OCI-LY7 (cell line): Measurements from ENCODE around the gene OPRM1. TPM values are rescaled to one million over a fixed set of nuclear protein-coding genes. Genes with fewer than 3 reads are reported as not detected.

ENCODE experiments used
- BruUV-seq: library from RNA; stranded (reverse); fragments of 400-500 nt; replicated peaks from 2 replicates; lab custom pipeline; 2021; lab: Mats Ljungman, UMichigan
- CTCF ChIA-PET: fragments of 300-600 bp; sonication (Branson Sonifier 250); formaldehyde crosslinking; loops from one replicate; lab custom pipeline; 2022; ENCODE audit warnings: antibody characterized with exemption; ENCODE audit not compliant: unreplicated experiment; lab: Charles Lee
- POLR2A ChIA-PET: fragments of 300-600 bp; sonication (Branson Sonifier 250); formaldehyde crosslinking; loops from one replicate; lab custom pipeline; 2022; ENCODE audit warnings: antibody characterized with exemption; lab: Charles Lee
- DNase-seq: peaks from one replicate; pipeline ENCODE4 v3.0.0-alpha.2; 2015; ENCODE audit warnings: low spot score
- H2AFZ ChIP-seq: fragments of 200-600 bp; sonication (generic), shearing (Covaris generic); 2 replicates; pipeline ENCODE4 v1.6.1; 2014; ENCODE audit warnings: mild to moderate bottlenecking, antibody characterized with exemption, low read length, moderate library complexity
- H3K27ac ChIP-seq: fragments of 200-600 bp; sonication (generic); 2 replicates; pipeline ENCODE4 v1.5.1; 2014; ENCODE audit warnings: mixed run types, low read depth, mild to moderate bottlenecking, moderate library complexity, low read length, inconsistent platforms; ENCODE audit not compliant: poor library complexity, severe bottlenecking
- H3K36me3 ChIP-seq: fragments of 200-600 bp; sonication (generic); 2 replicates; pipeline ENCODE4 v1.6.1; 2014; ENCODE audit warnings: mild to moderate bottlenecking, antibody characterized with exemption, low read length, moderate library complexity, mixed read lengths; ENCODE audit not compliant: insufficient read depth
- H3K4me1 ChIP-seq: fragments of 200-600 bp; sonication (generic); 2 replicates; pipeline ENCODE4 v1.5.1; 2014; ENCODE audit warnings: mild to moderate bottlenecking, low read length; ENCODE audit not compliant: insufficient read depth, poor library complexity, severe bottlenecking
- H3K4me2 ChIP-seq: fragments of 200-600 bp; sonication (generic); 2 replicates; pipeline ENCODE4 v1.6.1; 2014; ENCODE audit warnings: mild to moderate bottlenecking, low read length
- H3K4me3 ChIP-seq: fragments of 200-600 bp; sonication (generic); 2 replicates; pipeline ENCODE4 v1.5.1; 2014; ENCODE audit warnings: mild to moderate bottlenecking, low read depth, low read length; ENCODE audit not compliant: poor library complexity, severe bottlenecking
- H3K79me2 ChIP-seq: fragments of 200-600 bp; sonication (generic); 2 replicates; pipeline ENCODE4 v1.6.1; 2016; ENCODE audit warnings: low read depth, mild to moderate bottlenecking, low read length, moderate library complexity, mixed read lengths; ENCODE audit not compliant: insufficient read depth
- H3K9me2 ChIP-seq: fragments of 200-600 bp; sonication (generic); 2 replicates; pipeline ENCODE4 v1.6.1; 2016; ENCODE audit warnings: mild to moderate bottlenecking, low read length, mixed read lengths; ENCODE audit not compliant: insufficient read depth
- H3K9me3 ChIP-seq: fragments of 200-600 bp; sonication (generic); 2 replicates; pipeline ENCODE4 v1.6.1; 2014; ENCODE audit warnings: mild to moderate bottlenecking, mixed run types, low read length, mixed read lengths
- H4K20me1 ChIP-seq: fragments of 200-600 bp; sonication (generic); 2 replicates; pipeline ENCODE4 v1.6.1; 2014; ENCODE audit warnings: mild to moderate bottlenecking, antibody characterized with exemption, low read length, moderate library complexity, mixed read lengths; ENCODE audit not compliant: insufficient read depth
- EZH2phosphoT487 ChIP-seq: fragments of 200-600 bp; sonication (generic); IDR thresholded peaks from 2 replicates; pipeline ENCODE4 v1.6.1; 2018; ENCODE audit warnings: low read depth, borderline replicate concordance, mild to moderate bottlenecking, mixed run types, antibody characterized with exemption, low read length, moderate library complexity, mixed read lengths
- intact Hi-C: fragments of 100-400 bp; cut with micrococcal nuclease; formaldehyde crosslinking; loops from one replicate; pipeline ENCODE4 v1.10.0; 2022; ENCODE audit not compliant: unreplicated experiment
- total RNA-seq, 2 experiments: library from RNA; depleted of rRNA in 1 of 2; stranded (reverse); fragments of >200 nt in 1 of 2; shearing (Covaris generic) in 1 of 2; gene quantifications; 2 replicates each; pipeline ENCODE4 v1.2.3, GENCODE V29; 2014 to 2022
- TF ChIP-seq, protein P1 (sequence below): fragments of 200-600 bp; sonication (generic); conservative IDR thresholded peaks from 2 replicates; pipeline ENCODE4 v1.5.1; 2014; ENCODE audit warnings: mild to moderate bottlenecking, antibody characterized with exemption, low read length, moderate library complexity, mixed read lengths

Gene OPRM1
- total RNA-seq, 2 experiments from 2014 or later = not detected

DNA sequence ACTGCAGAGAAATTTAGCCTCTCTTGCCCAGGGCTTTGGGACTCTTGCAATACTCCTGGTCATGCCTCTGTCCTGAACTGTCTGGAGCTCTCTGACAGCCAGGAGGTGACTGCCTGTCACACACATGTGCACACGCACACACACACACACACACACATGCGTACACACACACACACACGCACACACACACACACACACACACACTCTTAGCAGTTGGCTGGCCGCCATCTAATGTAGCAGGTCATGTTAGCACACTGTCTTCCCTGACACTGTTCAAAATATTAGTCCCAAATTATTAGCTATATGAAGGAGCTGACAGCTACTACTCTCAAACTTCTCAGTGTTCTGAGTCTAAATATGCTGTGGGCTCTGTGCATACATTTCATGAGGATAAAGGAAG is 256.7 kb downstream of the OPRM1 start:
- ChIA-PET CTCF (no interaction called here), POLR2A (interaction anchor here (0.7 kb wide), 1 partner anchor 51 kb away, joined by 3 read pairs; no protein-coding TSS in a partner anchor)
- Histone ChIP-seq H3K27ac (no peak overlapping the region), H3K79me2 (no peaks in the 10 kb centered on the region), H4K20me1 (no peaks in the 10 kb centered on the region), H3K9me2 (no peaks in the 10 kb centered on the region), H3K9me3 (no peaks in the 10 kb centered on the region), H3K4me2 (no peak overlapping the region), H2AFZ (no peak overlapping the region), H3K4me3 (no peak overlapping the region), H3K36me3 (no peaks in the 10 kb centered on the region), H3K4me1 (no peaks in the 10 kb centered on the region)
- no TSS peak for BruUV-seq
- TF ChIP-seq, protein P1, sequence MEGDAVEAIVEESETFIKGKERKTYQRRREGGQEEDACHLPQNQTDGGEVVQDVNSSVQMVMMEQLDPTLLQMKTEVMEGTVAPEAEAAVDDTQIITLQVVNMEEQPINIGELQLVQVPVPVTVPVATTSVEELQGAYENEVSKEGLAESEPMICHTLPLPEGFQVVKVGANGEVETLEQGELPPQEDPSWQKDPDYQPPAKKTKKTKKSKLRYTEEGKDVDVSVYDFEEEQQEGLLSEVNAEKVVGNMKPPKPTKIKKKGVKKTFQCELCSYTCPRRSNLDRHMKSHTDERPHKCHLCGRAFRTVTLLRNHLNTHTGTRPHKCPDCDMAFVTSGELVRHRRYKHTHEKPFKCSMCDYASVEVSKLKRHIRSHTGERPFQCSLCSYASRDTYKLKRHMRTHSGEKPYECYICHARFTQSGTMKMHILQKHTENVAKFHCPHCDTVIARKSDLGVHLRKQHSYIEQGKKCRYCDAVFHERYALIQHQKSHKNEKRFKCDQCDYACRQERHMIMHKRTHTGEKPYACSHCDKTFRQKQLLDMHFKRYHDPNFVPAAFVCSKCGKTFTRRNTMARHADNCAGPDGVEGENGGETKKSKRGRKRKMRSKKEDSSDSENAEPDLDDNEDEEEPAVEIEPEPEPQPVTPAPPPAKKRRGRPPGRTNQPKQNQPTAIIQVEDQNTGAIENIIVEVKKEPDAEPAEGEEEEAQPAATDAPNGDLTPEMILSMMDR = no peak
- no peak for TF ChIP-seq EZH2phosphoT487
- intact Hi-C loops = no loop called here
- no peak for DNase-seq
